Measurements from ENCODE around the gene AGPAT4. TPM values are rescaled to one million over a fixed set of nuclear protein-coding genes. Genes with fewer than 3 reads are reported as not detected.

Gene AGPAT4
- polyA plus RNA-seq, 1 of the 3 experiments (the other 2 are of a cell fraction): 3.9 TPM

GRCh38 chr6:161301338-161301737, 27.5 kb upstream of the AGPAT4 start:
- ChIA-PET CTCF (no interaction called here), POLR2A (no interaction called here)
- H3K79me2 ChIP-seq (ENCODE audit: insufficient read depth): no peaks in the 10 kb centered on the region
- no peak overlapping the region for H3K4me2 ChIP-seq
- DNase-seq: no peak
- H3K27me3 ChIP-seq (ENCODE audit: insufficient read depth): no peaks in the 10 kb centered on the region
- H3K27ac ChIP-seq (ENCODE audit: low read depth in 2 of 2, low read length in 1 of 2): peak overlapping the region in 1 of 2 experiments; percentile 5; a peak in 1 of 4 replicates
- no peaks in the 10 kb centered on the region for H3F3A ChIP-seq (replicated peaks; ENCODE audit: insufficient read depth)
- H2AFZ ChIP-seq (ENCODE audit: low read depth): no peak overlapping the region
- H3K4me1 ChIP-seq (ENCODE audit: control insufficient read depth in 1 of 2, insufficient read depth in 2 of 2, low read depth in 1 of 2, low read length in 1 of 2): peaks cover 0 to 4% of the 10 kb centered on the region in 2 experiments; a peak in 1 of 4 replicates
- H4K20me1 ChIP-seq (ENCODE audit: insufficient read depth): no peaks in the 10 kb centered on the region
- no peak overlapping the region for H3K9ac ChIP-seq
- TF ChIP-seq ZBTB33 (IDR thresholded peaks at IDR 0.05; ENCODE audit: borderline replicate concordance, low read depth): no peak
- TF ChIP-seq NFIC (IDR thresholded peaks at IDR 0.05; ENCODE audit: borderline replicate concordance): peak; percentile 69
- 0 out of 2 replicates have a peak, but pooled peaks have one; percentile 29 for TF ChIP-seq JUND (IDR thresholded peaks at IDR 0.05)
- TF ChIP-seq EP300 (IDR thresholded peaks at IDR 0.05; ENCODE audit: borderline replicate concordance in 1 of 2, low read depth in 1 of 2, low read length in 1 of 2): peak in 1 of 2 experiments; percentile 64; a peak in 1 of 4 replicates
- TF ChIP-seq, protein P1, sequence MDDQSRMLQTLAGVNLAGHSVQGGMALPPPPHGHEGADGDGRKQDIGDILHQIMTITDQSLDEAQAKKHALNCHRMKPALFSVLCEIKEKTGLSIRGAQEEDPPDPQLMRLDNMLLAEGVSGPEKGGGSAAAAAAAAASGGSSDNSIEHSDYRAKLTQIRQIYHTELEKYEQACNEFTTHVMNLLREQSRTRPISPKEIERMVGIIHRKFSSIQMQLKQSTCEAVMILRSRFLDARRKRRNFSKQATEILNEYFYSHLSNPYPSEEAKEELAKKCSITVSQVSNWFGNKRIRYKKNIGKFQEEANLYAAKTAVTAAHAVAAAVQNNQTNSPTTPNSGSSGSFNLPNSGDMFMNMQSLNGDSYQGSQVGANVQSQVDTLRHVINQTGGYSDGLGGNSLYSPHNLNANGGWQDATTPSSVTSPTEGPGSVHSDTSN (IDR thresholded peaks at IDR 0.05): peak; percentile 77
- TF ChIP-seq FOXJ3 (CRISPR knock-in tag; IDR thresholded peaks at IDR 0.05): no peak
- TF ChIP-seq, protein P2, sequence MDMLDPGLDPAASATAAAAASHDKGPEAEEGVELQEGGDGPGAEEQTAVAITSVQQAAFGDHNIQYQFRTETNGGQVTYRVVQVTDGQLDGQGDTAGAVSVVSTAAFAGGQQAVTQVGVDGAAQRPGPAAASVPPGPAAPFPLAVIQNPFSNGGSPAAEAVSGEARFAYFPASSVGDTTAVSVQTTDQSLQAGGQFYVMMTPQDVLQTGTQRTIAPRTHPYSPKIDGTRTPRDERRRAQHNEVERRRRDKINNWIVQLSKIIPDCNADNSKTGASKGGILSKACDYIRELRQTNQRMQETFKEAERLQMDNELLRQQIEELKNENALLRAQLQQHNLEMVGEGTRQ (IDR thresholded peaks at IDR 0.05; ENCODE audit: borderline replicate concordance, low read depth, low read length): no peak
- TF ChIP-seq GABPA (IDR thresholded peaks at IDR 0.05; ENCODE audit: low read depth): no peak
- peak; percentile 73 for TF ChIP-seq TCF12 (IDR thresholded peaks at IDR 0.05)
- TF ChIP-seq POLR2AphosphoS5 (IDR thresholded peaks at IDR 0.05; ENCODE audit: low read depth, low read length): peak; percentile 23; the same call in 1 of the 2 replicates
- TF ChIP-seq TEAD4 (IDR thresholded peaks at IDR 0.05; ENCODE audit: borderline replicate concordance, insufficient read depth): 0 out of 2 replicates have a peak, but pooled peaks have one; percentile 26
- H3K9me3 ChIP-seq: no peaks in the 10 kb centered on the region
- H3K9me2 ChIP-seq: no peaks in the 10 kb centered on the region
- no peak overlapping the region for H3K4me3 ChIP-seq (ENCODE audit: low read depth in 2 of 2, low read length in 1 of 2)
- H3K36me3 ChIP-seq (replicated peaks in 1 of 2; ENCODE audit: control insufficient read depth in 1 of 2, insufficient read depth in 2 of 2, low read length in 1 of 2): no peaks in the 10 kb centered on the region
- WGBS (ENCODE audit: low lambda C conversion rate): 22% methylated on average over 2 of the region's 2 CpGs

GRCh38 chr6:161300823-161301222, 27.0 kb upstream of the AGPAT4 start:
- POLR2A ChIA-PET: no interaction called here
- no peaks in the 10 kb centered on the region for H3K36me3 ChIP-seq (replicated peaks in 1 of 2; ENCODE audit: control insufficient read depth in 1 of 2, insufficient read depth in 2 of 2, low read length in 1 of 2)
- no peak for TF ChIP-seq ZBTB33 (IDR thresholded peaks at IDR 0.05; ENCODE audit: borderline replicate concordance, low read depth)
- H3F3A ChIP-seq (replicated peaks; ENCODE audit: insufficient read depth): no peaks in the 10 kb centered on the region
- H3K9ac ChIP-seq: no peak overlapping the region
- H3K9me3 ChIP-seq: peaks cover 4% of the 10 kb centered on the region; the same call in 1 of the 2 replicates
- H3K79me2 ChIP-seq (ENCODE audit: insufficient read depth): no peaks in the 10 kb centered on the region
- no peak overlapping the region for H3K27ac ChIP-seq (ENCODE audit: low read depth in 2 of 2, low read length in 1 of 2)
- no peaks in the 10 kb centered on the region for H3K9me2 ChIP-seq
- no peaks in the 10 kb centered on the region for H4K20me1 ChIP-seq (ENCODE audit: insufficient read depth)
- peaks cover 0 to 4% of the 10 kb centered on the region in 2 experiments; a peak in 1 of 4 replicates for H3K4me1 ChIP-seq (ENCODE audit: control insufficient read depth in 1 of 2, insufficient read depth in 2 of 2, low read depth in 1 of 2, low read length in 1 of 2)
- H3K27me3 ChIP-seq (ENCODE audit: insufficient read depth): no peaks in the 10 kb centered on the region
- no peak overlapping the region for H2AFZ ChIP-seq (ENCODE audit: low read depth)
- DNase-seq: no peak
- no peak overlapping the region for H3K4me2 ChIP-seq
- CTCF ChIA-PET: no interaction called here
- no peak overlapping the region for H3K4me3 ChIP-seq (ENCODE audit: low read depth in 2 of 2, low read length in 1 of 2)
